Thyroid gland (tissue), 4 donors: Measurements from ENCODE around the gene CCR9. TPM values are rescaled to one million over a fixed set of nuclear protein-coding genes. Genes with fewer than 3 reads are reported as not detected.

Source experiments
- DNase-seq, 2 donors: peaks; one replicate each; pipeline ENCODE4 v3.0.0-alpha.2; 2019
- H3K27ac ChIP-seq, 3 donors: fragments of 200-600 bp; sonication (generic); 1 replicate in 2 of 3; 2 replicates in 1 of 3; pipeline ENCODE4 v1.5.1; 2016 to 2019; ENCODE audit warnings: mild to moderate bottlenecking in 1 of 3, moderate library complexity in 1 of 3
- H3K27me3 ChIP-seq: fragments of 200-600 bp; sonication (generic); one replicate; pipeline ENCODE4 v1.5.1; 2019
- H3K36me3 ChIP-seq, 2 donors: fragments of 200-600 bp; sonication (generic); one replicate each; pipeline ENCODE4 v1.5.1; 2016 to 2019
- H3K4me1 ChIP-seq, 2 donors: fragments of 200-600 bp; sonication (generic); one replicate each; pipeline ENCODE4 v1.5.1; 2017 to 2019
- H3K4me3 ChIP-seq, 3 donors: fragments of 200-600 bp; sonication (generic); replicated peaks in 1 of 3; 1 replicate in 2 of 3; 2 replicates in 1 of 3; pipeline ENCODE4 v1.5.1; 2016; ENCODE audit warnings: mild to moderate bottlenecking in 1 of 3
- H3K9me3 ChIP-seq: fragments of 200-600 bp; sonication (generic); one replicate; pipeline ENCODE4 v1.5.1; 2017
- POLR2A ChIP-seq, 2 donors: fragments of 450-650 bp; IDR thresholded peaks; one replicate each; pipeline ENCODE4 v1.6.1; 2017; ENCODE audit warnings: antibody characterized with exemption in 2 of 2, mild to moderate bottlenecking in 2 of 2, moderate library complexity in 1 of 2
- WGBS, 2 donors: methylation state at CpG; one replicate each; pipeline ENCODE4 v1.1.5; 2017; 5-methylcytosine and 5-hydroxymethylcytosine counted together
- intact Hi-C: fragments of 100-400 bp; cut with DNase I; formaldehyde crosslinking; loops from one replicate; pipeline ENCODE4 v1.15.1; 2023
- total RNA-seq, 4 donors: library from RNA; depleted of rRNA; stranded (reverse); fragments of >200 nt; gene quantifications; one replicate each; pipeline ENCODE4 v1.2.3, GENCODE V29; 2016
- TF ChIP-seq, protein P1 (sequence below), 6 experiments: fragments of 200-600 bp in 3 of 6; fragments of 450-650 bp in 3 of 6; sonication (generic) in 3 of 6; IDR thresholded peaks; one replicate each; pipeline ENCODE4 v1.5.1; 2016 to 2019; ENCODE audit warnings: antibody characterized with exemption in 6 of 6, mild to moderate bottlenecking in 2 of 6, inconsistent platforms in 1 of 6, moderate library complexity in 1 of 6

Gene CCR9
- total RNA-seq, 4 donors from 2014 or later: not detected

DNA sequence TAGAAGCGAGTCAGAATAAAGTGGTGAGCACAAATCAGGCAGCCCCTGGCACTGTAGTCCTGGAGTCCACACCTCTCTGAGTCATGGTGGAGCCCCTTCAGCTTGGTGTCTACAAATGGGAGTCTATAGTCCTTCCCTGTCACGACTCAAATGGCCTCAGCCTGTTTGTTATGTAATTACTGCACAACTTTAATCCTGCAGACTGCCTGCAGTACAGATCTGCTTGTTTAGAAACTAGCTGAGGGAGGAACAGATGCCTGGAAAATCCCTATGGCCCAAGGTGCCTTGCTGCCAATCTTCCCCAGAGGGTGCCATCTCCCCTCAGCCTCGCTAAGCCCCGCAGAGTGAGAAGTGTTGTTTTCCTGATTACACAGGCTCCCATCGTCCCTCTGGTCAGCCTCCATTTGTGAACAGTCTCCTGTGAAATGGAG lies 53.0 kb downstream of the CCR9 start:
- no peak overlapping the region for H3K4me3 ChIP-seq
- no peak for TF ChIP-seq POLR2A (IDR thresholded peaks at IDR 0.05)
- TF ChIP-seq, protein P1, sequence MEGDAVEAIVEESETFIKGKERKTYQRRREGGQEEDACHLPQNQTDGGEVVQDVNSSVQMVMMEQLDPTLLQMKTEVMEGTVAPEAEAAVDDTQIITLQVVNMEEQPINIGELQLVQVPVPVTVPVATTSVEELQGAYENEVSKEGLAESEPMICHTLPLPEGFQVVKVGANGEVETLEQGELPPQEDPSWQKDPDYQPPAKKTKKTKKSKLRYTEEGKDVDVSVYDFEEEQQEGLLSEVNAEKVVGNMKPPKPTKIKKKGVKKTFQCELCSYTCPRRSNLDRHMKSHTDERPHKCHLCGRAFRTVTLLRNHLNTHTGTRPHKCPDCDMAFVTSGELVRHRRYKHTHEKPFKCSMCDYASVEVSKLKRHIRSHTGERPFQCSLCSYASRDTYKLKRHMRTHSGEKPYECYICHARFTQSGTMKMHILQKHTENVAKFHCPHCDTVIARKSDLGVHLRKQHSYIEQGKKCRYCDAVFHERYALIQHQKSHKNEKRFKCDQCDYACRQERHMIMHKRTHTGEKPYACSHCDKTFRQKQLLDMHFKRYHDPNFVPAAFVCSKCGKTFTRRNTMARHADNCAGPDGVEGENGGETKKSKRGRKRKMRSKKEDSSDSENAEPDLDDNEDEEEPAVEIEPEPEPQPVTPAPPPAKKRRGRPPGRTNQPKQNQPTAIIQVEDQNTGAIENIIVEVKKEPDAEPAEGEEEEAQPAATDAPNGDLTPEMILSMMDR (IDR thresholded peaks at IDR 0.05): no peak
- H3K9me3 ChIP-seq: no peaks in the 10 kb centered on the region
- 50 to 67% methylated on average over 5 of the region's 5 CpGs for WGBS, 2 donors
- H3K4me1 ChIP-seq: peaks cover 19 to 24% of the 10 kb centered on the region in 2 donors
- peak overlapping the region; percentile 54 to 70 (median 67) for H3K27ac ChIP-seq
- DNase-seq: no peak
- H3K27me3 ChIP-seq: no peaks in the 10 kb centered on the region
- H3K36me3 ChIP-seq: peaks cover 25 to 28% of the 10 kb centered on the region in 2 donors
- intact Hi-C loops: loop anchor here (2.0 kb wide), 1 partner anchor 139 kb away; no protein-coding TSS in a partner anchor

DNA sequence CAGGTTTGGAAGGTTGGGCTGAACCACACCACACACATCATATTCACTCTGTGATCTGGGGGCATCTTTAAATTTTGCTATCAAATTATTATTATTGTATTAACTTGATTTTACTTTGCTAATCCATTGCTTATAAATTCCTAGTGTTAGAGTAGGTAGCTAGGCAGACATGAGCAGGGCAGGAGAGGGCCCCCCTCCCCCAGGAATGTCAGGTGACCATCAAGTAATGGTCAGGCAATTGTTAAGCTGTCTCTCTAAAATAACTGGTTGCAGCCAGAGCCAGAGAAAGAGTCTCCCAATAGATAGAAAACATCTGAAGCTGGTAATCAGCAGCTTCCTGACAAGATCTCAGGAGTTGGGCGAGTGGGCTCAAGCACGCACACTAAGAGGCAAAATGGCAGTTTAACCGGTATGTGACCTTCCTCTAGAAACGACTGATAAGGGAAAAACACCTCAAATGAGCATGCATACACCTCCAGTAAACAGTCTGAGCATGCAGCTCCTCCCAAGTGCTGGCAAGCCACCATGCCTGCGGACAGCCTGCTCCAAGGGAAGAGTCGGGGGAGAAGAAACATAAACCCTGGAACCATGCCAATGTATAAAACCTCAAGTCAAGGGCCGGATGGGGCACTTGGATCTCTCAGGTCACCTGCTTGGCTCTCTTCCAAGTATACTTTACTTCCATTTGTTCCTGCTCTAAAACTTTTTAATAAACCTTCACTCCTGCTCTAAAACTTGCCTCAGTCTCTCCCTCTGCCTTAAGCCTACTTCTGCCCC lies 53.8 kb downstream of the CCR9 start:
- Histone ChIP-seq H3K27me3 (no peaks in the 10 kb centered on the region), H3K27ac (peak overlapping the region; percentile 54 to 70 (median 67)), H3K4me1 (peaks cover 19 to 24% of the 10 kb centered on the region in 2 donors), H3K9me3 (no peaks in the 10 kb centered on the region), H3K4me3 (no peak overlapping the region), H3K36me3 (peaks cover 19 to 23% of the 10 kb centered on the region in 2 donors)
- DNase-seq: peak; percentile 77
- intact Hi-C loops: no loop called here
- 46 to 49% methylated on average over 7 of the region's 7 CpGs for WGBS, 2 donors
- TF ChIP-seq, protein P1 (IDR thresholded peaks at IDR 0.05): no peak
- TF ChIP-seq POLR2A (IDR thresholded peaks at IDR 0.05): no peak

DNA sequence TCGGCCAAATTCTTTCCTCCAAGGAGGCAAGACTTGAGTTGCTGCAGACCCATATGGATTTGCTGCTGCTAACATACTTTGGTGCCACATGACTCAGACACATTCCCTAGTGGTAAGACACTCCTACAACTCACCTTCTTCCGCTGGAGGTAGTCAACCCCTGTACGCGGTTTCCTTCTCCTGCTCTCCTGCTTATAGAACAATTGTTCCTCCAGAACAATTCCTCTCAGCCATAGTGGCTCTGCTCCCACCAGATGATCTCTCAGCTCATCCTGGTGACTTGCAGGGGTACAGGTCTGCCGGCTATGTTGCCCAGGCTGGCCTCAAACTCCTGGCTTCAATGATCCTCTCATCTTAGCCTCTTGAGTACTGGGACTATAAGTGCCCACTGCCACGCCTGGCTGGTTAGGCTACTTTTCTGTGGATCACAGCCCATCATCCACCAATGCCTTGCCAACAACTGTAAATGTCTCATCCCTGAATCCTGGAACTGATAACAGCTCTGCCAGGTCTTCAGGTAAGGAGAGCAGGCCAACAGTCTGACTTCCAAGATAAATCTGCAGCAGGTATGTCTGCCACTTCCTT lies 54.5 kb downstream of the CCR9 start:
- intact Hi-C loops: no loop called here
- Histone ChIP-seq H3K4me1 (peaks cover 19 to 24% of the 10 kb centered on the region in 2 donors), H3K27ac (peak overlapping the region; percentile 54 to 70 (median 67)), H3K36me3 (peaks cover 13 to 16% of the 10 kb centered on the region in 2 donors), H3K27me3 (no peaks in the 10 kb centered on the region), H3K4me3 (no peak overlapping the region), H3K9me3 (no peaks in the 10 kb centered on the region)
- peak; percentile 50 to 60 for DNase-seq
- TF ChIP-seq, protein P1 (IDR thresholded peaks at IDR 0.05): no peak
- TF ChIP-seq POLR2A (IDR thresholded peaks at IDR 0.05): no peak
- WGBS, 2 donors: 58 to 62% methylated on average over 6 of the region's 6 CpGs

DNA sequence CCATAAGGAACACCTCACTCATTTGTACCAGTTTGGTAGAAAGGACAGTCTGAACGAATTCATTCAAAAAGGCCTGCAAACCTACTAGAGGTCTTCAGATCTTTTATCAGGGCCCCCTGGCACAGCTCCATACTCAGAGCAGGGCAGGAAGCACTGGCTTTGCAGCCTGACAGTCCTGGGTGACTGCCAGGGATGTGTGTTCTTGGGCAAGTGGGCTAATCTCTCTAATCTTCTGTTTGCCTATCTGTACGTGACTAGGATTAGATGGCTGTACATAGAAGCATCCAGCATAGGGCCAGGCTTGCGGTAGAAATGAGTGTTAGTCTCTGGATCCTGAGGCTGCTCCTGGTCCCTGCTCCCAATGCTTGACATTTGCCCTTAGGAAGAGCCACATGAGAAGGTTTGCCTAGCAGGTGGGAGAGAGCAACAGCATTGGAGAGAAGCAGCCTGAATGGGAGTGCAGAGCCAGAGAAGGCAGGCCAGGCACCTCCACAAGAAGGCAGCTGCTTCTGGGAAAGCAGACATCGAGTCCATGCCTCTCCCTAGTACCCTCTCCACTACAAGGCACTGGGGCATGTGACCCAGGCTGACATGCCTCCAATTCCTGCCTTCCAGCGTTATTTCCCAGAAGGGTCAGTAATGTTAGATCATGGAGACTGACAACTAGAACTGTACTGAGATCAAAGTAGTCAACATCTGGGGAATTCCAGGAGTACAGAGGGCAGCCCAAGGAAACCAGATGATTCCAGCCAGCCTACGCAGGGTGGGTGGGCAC lies 55.9 kb downstream of the CCR9 start:
- Histone ChIP-seq H3K36me3 (peaks cover 11 to 14% of the 10 kb centered on the region in 2 donors), H3K27ac (peak overlapping the region in 1 of 3 donors; percentile 67), H3K4me3 (no peak overlapping the region), H3K4me1 (peaks cover 19 to 24% of the 10 kb centered on the region in 2 donors), H3K27me3 (no peaks in the 10 kb centered on the region), H3K9me3 (no peaks in the 10 kb centered on the region)
- WGBS, 2 donors: 60 to 68% methylated on average over 6 of the region's 6 CpGs
- intact Hi-C loops: no loop called here
- no peak for TF ChIP-seq POLR2A (IDR thresholded peaks at IDR 0.05)
- TF ChIP-seq, protein P1 (IDR thresholded peaks at IDR 0.05): no peak
- DNase-seq: peak; percentile 35 to 53
